HG02870 (cell line): ENCODE data around the gene LIME1.

Experiments used
- ATAC-seq: cut with Tn5 transposase; IDR thresholded peaks from one replicate; pipeline ENCODE4 v1.9.1; 2021; ENCODE audit warnings: mild to moderate bottlenecking, moderate library complexity; ENCODE audit not compliant: unreplicated experiment

The LIME1 gene

DNA sequence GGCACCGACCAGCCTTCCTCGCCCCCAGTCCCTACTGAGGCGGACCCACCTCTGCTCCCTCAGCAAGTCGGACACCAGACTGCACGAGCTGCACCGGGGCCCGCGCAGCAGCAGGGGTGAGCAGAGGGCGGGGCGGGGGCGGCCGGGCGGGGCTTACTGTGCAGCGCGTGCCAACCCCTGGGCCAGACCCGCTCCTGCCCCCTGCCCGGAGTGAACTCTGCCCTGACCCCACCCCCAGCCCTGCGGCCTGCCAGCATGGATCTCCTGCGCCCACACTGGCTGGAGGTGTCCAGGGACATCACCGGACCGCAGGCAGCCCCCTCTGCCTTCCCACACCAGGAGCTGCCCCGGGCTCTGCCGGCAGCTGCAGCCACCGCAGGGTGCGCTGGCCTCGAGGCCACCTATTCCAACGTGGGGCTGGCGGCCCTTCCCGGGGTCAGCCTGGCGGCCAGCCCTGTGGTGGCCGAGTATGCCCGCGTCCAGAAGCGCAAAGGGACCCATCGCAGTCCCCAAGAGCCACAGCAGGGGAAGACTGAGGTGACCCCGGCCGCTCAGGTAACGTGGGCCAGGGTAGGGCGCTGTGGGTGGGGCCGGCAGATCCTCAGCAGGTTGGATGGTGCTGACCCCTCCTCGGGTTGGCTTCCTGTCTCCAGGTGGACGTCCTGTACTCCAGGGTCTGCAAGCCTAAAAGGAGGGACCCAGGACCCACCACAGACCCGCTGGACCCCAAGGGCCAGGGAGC is 1.7 kb downstream of the LIME1 start:
- no peak for ATAC-seq

DNA sequence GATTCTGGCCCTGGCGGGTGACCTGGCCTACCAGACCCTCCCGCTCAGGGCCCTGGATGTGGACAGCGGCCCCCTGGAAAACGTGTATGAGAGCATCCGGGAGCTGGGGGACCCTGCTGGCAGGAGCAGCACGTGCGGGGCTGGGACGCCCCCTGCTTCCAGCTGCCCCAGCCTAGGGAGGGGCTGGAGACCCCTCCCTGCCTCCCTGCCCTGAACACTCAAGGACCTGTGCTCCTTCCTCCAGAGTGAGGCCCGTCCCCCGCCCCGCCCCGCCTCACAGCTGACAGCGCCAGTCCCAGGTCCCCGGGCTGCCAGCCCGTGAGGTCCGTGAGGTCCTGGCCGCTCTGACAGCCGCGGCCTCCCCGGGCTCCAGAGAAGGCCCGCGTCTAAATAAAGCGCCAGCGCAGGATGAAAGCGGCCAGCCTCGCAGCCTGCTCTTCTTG is 2.2 kb downstream of the LIME1 start:
- no peak for ATAC-seq

DNA sequence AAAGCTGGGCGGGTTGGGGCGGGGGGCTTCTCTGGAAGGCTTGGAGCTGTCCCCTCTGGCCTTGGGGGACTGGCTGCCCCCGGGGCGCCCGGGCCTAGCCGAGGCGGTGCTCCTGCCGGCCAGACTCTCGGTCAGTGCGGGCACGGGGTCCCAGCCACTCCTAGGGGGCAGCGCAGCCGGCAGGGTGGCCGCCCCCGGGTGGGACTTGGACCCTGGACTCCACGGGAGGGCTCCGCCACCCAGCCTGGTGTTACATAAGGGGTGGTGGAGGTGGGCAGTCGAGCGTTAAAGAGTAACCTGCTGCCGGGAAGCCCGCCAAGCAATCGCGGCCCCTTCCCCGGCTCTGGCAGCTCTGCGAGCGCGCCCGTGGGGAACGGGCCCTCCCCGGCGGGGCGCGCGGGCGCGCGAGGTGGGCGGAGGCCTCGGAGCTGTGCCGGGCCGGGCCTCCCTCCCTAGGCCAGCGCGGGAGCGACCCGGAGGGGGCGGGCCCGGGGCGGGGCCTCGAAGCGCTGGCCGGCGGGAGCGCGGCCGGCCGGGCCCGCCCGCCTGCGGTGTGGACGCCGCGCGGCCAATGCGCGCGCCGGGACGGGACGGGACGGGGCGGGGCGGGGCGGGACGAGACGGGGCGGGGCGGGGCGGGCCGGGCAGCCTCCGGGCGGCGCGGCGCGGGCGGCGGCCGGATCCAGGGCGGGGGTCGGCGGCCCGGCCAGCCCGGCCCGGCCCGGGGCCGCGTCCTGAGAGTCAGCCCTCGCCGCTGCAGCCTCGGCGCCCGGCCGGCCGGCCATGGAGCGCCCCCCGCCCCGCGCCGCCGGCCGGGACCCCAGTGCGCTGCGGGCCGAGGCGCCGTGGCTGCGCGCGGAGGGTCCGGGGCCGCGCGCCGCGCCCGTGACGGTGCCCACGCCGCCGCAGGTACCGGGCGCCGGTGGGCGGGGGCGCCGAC is 2.9 kb downstream of the LIME1 start, which contains the start of gene SLC2A4RG:
SLC2A4RG (plus strand) TSS at position 647 of the 940 bp plus-strand sequence; CDS start at position 784, 137 bp downstream.
- ATAC-seq: peak; percentile 40

- peak; percentile 11 for ATAC-seq
These were observed 3.7 kb downstream of the LIME1 start for GRCh38 chr20:63740070-63740626.

DNA sequence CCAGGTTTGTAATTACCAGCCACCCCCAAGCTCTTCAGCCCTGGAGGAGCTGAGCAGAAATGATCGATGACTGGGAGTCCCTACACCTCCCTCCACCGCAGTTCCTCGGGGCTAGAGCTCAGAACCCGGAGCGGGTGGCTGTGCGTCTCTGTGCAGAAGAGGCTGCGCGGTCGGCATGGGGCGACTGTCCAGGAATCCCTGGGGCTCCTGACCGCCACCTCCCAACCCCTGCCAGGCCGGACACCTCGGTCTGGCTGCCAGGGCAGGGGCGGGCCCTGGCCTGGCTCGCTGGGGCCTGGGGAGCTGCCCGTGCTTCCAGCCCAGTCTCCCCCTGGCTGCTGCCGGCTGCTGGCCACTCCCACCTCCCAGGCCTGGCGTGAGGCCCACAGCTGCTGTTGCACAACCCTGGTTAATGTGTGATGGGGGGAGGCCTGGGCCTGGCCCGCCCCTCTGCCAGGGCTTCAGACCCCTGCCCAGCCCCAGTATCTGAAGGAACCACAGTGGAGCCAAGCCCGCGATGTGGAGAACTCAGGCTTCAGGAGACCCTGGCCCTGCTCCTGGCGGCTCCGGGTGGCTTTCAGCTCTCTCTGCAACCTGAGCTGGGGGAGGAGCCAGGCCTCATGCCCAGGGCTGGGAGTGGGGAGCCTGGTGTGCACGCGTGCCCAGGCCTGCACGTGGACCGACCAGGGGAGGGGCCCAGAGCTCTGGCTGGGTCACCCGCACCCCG is 4.3 kb downstream of the LIME1 start:
- ATAC-seq: no peak

DNA sequence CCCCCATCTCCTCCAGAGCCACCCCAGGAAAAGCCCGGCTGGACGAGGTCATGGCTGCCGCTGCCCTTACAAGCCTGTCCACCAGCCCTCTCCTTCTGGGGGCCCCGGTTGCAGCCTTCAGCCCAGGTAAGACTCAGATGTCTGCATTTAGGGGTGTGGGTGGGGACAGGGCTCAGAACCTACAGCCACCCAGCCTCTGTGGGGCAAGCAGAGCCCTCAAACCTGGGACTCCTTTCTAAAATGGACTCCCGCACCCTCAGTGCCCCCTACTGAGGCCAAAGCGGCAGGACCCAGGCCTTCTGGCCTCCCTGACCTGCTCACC is 4.9 kb downstream of the LIME1 start:
- no peak for ATAC-seq

GRCh38 chr20:63741676-63742380 is 5.4 kb downstream of the LIME1 start:
- ATAC-seq: no peak

DNA sequence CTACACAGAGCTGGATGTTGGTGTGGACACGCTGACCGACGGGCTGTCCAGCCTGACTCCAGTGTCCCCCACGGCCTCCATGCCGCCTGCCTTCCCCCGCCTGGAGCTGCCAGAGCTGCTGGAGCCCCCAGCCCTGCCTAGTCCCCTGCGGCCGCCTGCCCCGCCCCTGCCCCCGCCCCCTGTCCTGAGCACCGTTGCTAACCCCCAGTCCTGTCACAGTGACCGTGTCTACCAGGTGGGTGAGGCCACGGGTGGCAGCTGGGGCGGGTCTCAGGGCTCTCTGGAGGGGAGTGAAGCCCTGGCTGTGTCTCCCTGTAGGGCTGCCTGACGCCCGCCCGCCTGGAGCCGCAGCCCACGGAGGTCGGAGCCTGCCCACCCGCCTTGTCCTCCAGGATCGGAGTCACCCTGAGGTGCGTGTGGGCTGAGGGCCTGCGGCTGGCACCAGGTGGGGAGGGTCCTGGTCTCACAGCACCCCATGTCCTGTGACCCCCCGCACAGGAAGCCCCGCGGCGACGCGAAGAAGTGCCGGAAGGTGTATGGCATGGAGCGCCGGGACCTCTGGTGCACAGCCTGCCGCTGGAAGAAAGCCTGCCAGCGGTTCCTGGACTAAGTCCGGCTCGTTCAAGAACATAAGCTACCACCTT is 6.0 kb downstream of the LIME1 start:
- no peak for ATAC-seq

- ATAC-seq: no peak
These were observed 6.9 kb downstream of the LIME1 start for GRCh38 chr20:63743210-63743970.

- no peak for ATAC-seq
These were observed 7.7 kb downstream of the LIME1 start for GRCh38 chr20:63744158-63744557.

DNA sequence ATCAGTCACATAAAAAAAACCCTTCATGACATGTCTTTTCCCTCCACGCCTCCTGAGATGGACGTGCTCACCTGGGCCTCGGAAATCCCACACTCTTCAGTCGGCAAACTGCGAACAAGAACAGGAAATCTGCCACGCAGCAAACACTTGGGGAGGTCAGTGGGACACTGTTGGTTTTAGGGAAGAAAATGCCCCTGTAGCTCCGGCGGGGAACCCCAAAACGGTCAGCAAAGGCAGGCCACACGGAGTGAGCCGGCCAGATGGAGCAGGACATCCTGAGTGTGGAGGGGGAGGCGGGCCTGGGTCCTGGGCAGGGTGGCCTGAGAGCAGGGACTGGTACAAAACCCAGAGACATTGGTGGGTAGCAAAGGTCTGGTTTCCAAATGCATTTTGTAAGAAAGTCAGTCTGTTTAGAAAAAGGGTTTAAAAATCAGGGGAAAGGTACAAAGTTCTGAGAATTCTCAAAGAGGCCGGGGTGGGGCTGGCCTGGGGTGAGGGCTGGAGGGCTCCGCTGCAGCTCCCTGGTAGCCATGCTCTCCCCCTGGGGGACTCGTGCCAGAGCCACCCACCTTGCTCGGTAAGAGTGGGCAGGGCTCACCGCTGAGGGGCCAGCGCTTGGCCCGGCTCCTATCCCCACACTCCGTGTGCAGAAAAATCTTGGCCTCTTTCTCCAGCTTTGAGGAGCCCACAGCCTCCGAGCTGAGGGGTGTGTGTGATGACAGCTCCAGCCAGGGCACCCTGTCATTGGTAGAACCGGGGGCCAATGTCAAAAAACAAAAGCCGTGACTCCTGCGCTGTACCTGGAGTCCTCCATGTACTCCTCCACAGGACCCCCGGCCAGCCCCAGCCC is 8.3 kb downstream of the LIME1 start:
- ATAC-seq: no peak

- no peak for ATAC-seq
These were observed 9.0 kb downstream of the LIME1 start for GRCh38 chr20:63745424-63745805.

DNA sequence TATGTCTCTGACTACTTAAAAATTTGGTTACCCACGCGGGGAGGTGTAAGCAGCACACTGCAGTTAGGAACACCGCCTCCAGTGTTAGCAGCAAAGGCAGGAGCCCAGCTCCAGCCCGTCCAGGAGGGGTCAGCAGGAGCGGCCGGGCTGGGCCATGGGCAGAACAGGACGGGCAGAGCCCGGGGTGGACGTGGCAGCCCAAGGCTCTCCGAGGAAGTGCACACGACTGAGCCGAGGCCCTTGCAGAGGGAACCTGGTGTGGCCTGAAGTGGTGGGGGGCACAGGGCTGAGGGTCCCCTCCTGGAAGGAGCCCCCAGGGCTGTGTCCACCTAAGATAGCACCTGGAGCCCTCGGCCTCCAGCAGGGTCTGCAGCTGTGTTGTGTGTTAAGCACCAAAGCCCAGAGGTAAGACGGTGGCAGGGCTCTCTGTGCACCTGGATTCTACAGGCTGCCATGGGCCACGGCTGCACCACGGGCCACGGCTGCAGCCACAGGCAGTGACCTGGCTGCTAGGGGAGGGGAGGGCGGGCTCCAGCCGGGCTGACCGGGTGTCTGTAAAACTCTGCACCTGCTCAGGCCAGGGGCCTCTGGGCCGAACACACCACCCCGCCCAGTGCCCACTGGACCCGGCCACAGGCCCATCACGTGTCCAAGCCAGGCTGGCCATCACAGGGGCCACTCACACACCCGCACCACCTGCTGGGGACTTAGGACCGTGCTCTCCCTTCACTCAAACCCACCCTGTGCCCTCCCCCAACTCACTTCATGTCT is 9.7 kb downstream of the LIME1 start:
- no peak for ATAC-seq

- no peak for ATAC-seq
These were observed 10.4 kb downstream of the LIME1 start for GRCh38 chr20:63746751-63747315.

GRCh38 chr20:63747622-63748069 is 11.2 kb downstream of the LIME1 start:
- no peak for ATAC-seq

DNA sequence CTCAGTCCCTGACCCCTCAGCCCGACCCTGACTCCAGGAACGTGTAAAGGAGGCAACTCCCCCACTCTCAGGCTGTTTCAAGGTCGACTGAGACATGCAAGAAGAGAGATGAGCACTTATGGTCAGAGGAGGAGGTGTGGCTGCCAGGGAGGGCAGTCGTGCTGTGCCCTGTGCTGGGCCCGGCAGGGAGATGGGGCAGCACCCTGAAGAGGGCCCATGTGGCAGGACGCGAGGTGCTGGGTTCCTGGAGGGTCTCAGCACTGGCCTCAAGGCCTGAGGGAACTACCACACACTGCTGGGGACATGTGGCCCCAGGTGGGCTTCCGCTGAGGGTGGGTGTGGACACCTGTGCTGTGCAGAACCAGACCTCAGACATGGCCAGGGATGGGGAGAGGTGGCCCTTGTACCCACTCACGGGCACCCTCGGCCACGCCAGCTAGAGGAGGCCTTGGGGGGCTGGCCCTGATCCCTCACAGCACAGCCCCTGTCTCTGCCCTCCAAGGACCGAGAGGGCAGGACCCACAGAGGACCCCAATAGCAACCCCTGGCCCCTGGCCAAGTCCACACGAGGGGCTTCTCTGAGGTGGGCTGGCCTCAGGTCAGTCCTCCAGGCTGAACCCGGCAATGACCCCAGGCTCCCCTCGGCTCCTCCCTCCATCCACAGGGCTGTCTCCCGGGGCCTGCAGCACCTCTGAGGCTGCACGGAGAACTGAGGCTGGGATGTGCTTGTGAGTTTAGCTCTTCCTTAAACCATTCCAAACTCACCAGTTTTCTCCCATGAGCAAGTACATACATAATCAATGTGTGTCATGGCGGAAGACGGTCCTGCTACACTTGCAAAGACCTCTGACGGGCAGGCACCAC is 11.8 kb downstream of the LIME1 start:
- no peak for ATAC-seq
